GM12878 (cell line): Measurements from ENCODE around the gene ZNF366. TPM values are rescaled to one million over a fixed set of nuclear protein-coding genes. Genes with fewer than 3 reads are reported as not detected.

Experiments
- ATAC-seq: fragments of 200-7000 bp; cut with Tn5 transposase; 3 replicates; pipeline ENCODE4 v1.9.1; 2020; ENCODE audit warnings: mild to moderate bottlenecking, moderate library complexity
- BruUV-seq: library from RNA; stranded (reverse); fragments of 400-500 nt; replicated peaks from 2 replicates; lab custom pipeline; 2021; lab: Mats Ljungman, UMichigan
- CTCF ChIA-PET: fragments of 300-600 bp; sonication (Branson Sonifier 250); formaldehyde crosslinking; extraction: SDS; loops from one replicate; lab custom pipeline; 2021; ENCODE audit warnings: inconsistent platforms; lab: Yijun Ruan, JAX
- POLR2A ChIA-PET: fragments of 350-600 bp; formaldehyde crosslinking; extraction: SDS; loops from one replicate; lab custom pipeline; 2021; ENCODE audit warnings: inconsistent platforms; lab: Charles Lee
- RAD21 ChIA-PET: fragments of 300-600 bp; sonication (Branson Sonifier 250); formaldehyde crosslinking; loops from one replicate; lab custom pipeline; 2023; ENCODE audit warnings: antibody characterized with exemption; ENCODE audit not compliant: unreplicated experiment; lab: Charles Lee
- SMC1A ChIA-PET: fragments of 300-600 bp; sonication (Branson Sonifier 250); formaldehyde crosslinking; loops from one replicate; lab custom pipeline; 2023; ENCODE audit not compliant: unreplicated experiment, uncharacterized antibody; lab: Charles Lee
- DNase-seq: peaks from one replicate; pipeline ENCODE4 v3.0.0-alpha.2; 2011; ENCODE audit warnings: low read depth, low spot score
- FAIRE-seq: peaks from 3 replicates; lab custom pipeline; 2011; peaks lifted over from hg19 to GRCh38; lab: Jason Lieb, UNC
- H2AFZ ChIP-seq: 2 replicates; pipeline ENCODE4 v1.6.0; 2011; ENCODE audit warnings: low read depth, low read length, control low read depth; ENCODE audit not compliant: control insufficient read depth
- H3K27ac ChIP-seq: 2 replicates; pipeline ENCODE4 v1.5.1; 2011; ENCODE audit warnings: control low read depth; ENCODE audit not compliant: control insufficient read depth, insufficient read depth
- H3K27me3 ChIP-seq, 2 experiments: replicated peaks in 1 of 2; 2 replicates each; pipeline versions ENCODE4 v1.6.0 to v1.6.1; 2011; ENCODE audit warnings: low read length in 1 of 2; ENCODE audit not compliant: control insufficient read depth in 2 of 2, insufficient read depth in 2 of 2
- H3K36me3 ChIP-seq, 2 experiments: 2 replicates each; pipeline ENCODE4 v1.5.1; 2011; ENCODE audit warnings: low read length in 1 of 2; ENCODE audit not compliant: control insufficient read depth in 2 of 2, insufficient read depth in 2 of 2
- H3K4me1 ChIP-seq: 2 replicates; pipeline ENCODE4 v1.6.1; 2011; ENCODE audit warnings: mild to moderate bottlenecking, low read length, moderate library complexity, mixed read lengths; ENCODE audit not compliant: control insufficient read depth, insufficient read depth
- H3K4me2 ChIP-seq: 2 replicates; pipeline ENCODE4 v1.6.0; 2011; ENCODE audit warnings: control low read depth; ENCODE audit not compliant: control insufficient read depth, insufficient read depth
- H3K4me3 ChIP-seq: fragments of 200-600 bp; sonication (generic); 2 replicates; pipeline ENCODE4 v1.5.1; 2016
- H3K79me2 ChIP-seq: 2 replicates; pipeline ENCODE4 v1.6.0; 2011; ENCODE audit warnings: low read length; ENCODE audit not compliant: control insufficient read depth, insufficient read depth
- H3K9ac ChIP-seq: 2 replicates; pipeline ENCODE4 v1.8.0; 2011; ENCODE audit warnings: low read length, control low read depth, mixed read lengths; ENCODE audit not compliant: control insufficient read depth, insufficient read depth
- H3K9me3 ChIP-seq: replicated peaks from 3 replicates; pipeline ENCODE4 v1.5.1; 2011; ENCODE audit warnings: mild to moderate bottlenecking, low read length; ENCODE audit not compliant: control insufficient read depth, insufficient read depth
- H4K20me1 ChIP-seq: 2 replicates; pipeline ENCODE4 v1.6.0; 2011; ENCODE audit not compliant: control insufficient read depth, insufficient read depth
- BCL11A ChIP-seq: IDR thresholded peaks from 2 replicates; pipeline ENCODE4 v1.6.1; 2011; ENCODE audit warnings: low read depth, low read length
- CBFB ChIP-seq: IDR thresholded peaks from 2 replicates; pipeline ENCODE4 v1.6.1; 2016; ENCODE audit warnings: antibody characterized with exemption, low read depth
- CBX3 ChIP-seq: fragments of 200-600 bp; sonication (generic); IDR thresholded peaks from 2 replicates; pipeline ENCODE4 v1.6.1; 2016; ENCODE audit warnings: low read depth, borderline replicate concordance
- IKZF1 ChIP-seq: fragments of 450-650 bp; conservative IDR thresholded peaks from 2 replicates; pipeline ENCODE4 v1.6.1; 2017; ENCODE audit warnings: antibody characterized with exemption, mild to moderate bottlenecking
- POU2F2 ChIP-seq: IDR thresholded peaks from 3 replicates; pipeline ENCODE4 v1.6.1; 2011; ENCODE audit warnings: low read depth, mild to moderate bottlenecking, low read length, borderline replicate concordance
- SMAD5 ChIP-seq: IDR thresholded peaks from 2 replicates; pipeline ENCODE4 v1.6.1; 2016; ENCODE audit warnings: antibody characterized with exemption, low read depth
- TCF7 ChIP-seq: IDR thresholded peaks from 2 replicates; pipeline ENCODE4 v1.6.1; 2014; ENCODE audit warnings: antibody characterized with exemption, borderline replicate concordance
- ZBED1 ChIP-seq: IDR thresholded peaks from 2 replicates; pipeline ENCODE4 v1.6.1; 2016; ENCODE audit warnings: borderline replicate concordance
- ZNF207 ChIP-seq: fragments of 450-650 bp; IDR thresholded peaks from 2 replicates; pipeline ENCODE4 v1.6.1; 2014; ENCODE audit warnings: antibody characterized with exemption, mild to moderate bottlenecking, borderline replicate concordance
- WGBS: methylation state at CpG from one replicate; pipeline ENCODE4 v1.1.6; 2016; ENCODE audit warnings: low lambda C conversion rate; ENCODE audit not compliant: insufficient replicate concordance, insufficient coverage; ENCODE audit errors: missing lambda C conversion rate; 5-methylcytosine and 5-hydroxymethylcytosine counted together
- in situ Hi-C: fragments of 300-500 bp; cut with MboI; formaldehyde crosslinking; loops from 9 replicates; pipeline ENCODE4 v1.14.3; 2018; ENCODE audit warnings: mixed read lengths
- intact Hi-C: fragments of 100-400 bp; cut with micrococcal nuclease; formaldehyde crosslinking; loops from one replicate; pipeline ENCODE4 v1.14.2; 2022; ENCODE audit not compliant: unreplicated experiment
- polyA plus RNA-seq, 11 experiments: library from polyadenylated mRNA; depleted of rRNA in 4 of 11; unstranded in 6 of 11; stranded (reverse) in 5 of 11; fragments of >200 nt; fragmentation: Nextera tagmentation in 4 of 11; fragmentation: Illumina TruSeq in 1 of 11; extraction: Ambion mirVana in 4 of 11; extraction: Trizol in 1 of 11; gene quantifications; 1 replicate in 1 of 11; 2 replicates in 10 of 11; pipeline versions ENCODE4 v1.2.1 to v1.2.3, GENCODE V29; 2011 to 2016; ENCODE audit warnings: inconsistent platforms in 2 of 11, missing spikeins in 2 of 11, low read depth in 1 of 11
- total RNA-seq, 4 experiments: library from RNA; depleted of rRNA in 3 of 4; stranded (reverse); fragments of >200 nt in 3 of 4; fragmentation: Illumina TruSeq in 1 of 4; extraction: Trizol in 1 of 4; gene quantifications; 2 replicates each; pipeline versions ENCODE4 v1.2.1 to v1.2.3, GENCODE V29; 2013 to 2021
- TF ChIP-seq, protein P1 (sequence below): fragments of 450-650 bp; formaldehyde crosslinking; IDR thresholded peaks from 2 replicates; pipeline ENCODE4 v1.4.0; 2020; ENCODE audit warnings: mild to moderate bottlenecking, moderate library complexity
- TF ChIP-seq, protein P2 (sequence below): fragments of 450-650 bp; formaldehyde crosslinking; IDR thresholded peaks from 2 replicates; pipeline ENCODE4 v1.5.0; 2022; ENCODE audit warnings: mild to moderate bottlenecking, missing genetic modification characterization

The ZNF366 gene
- total and polyA plus RNA-seq, 10 of the 15 experiments (the other 5 are each of a cell fraction or from before 2014, with no cell fraction given): 0.01 to 0.18 (median 0.04) TPM; not detected in 6

DNA sequence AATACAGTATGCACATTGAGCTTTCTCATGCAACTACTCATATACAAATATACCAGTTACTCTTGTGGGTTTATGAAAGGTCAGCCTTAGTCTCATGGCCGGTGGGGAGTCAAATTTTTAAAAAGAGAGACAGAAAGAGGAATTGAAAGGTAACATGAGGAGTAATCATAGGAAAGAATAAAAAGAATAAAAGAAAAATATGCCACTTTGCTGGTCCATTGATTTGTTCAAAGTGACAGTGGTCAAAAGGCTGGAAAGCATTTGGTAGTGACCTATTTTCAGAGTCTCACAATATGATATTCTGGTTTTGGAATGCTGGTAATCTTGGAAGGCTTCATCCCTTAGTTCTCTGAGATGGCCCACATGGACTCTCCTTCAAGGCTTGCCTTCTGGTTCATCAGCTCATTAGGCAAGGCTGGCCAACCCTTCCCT is 67.0 kb downstream of the ZNF366 start (continued):
- TF ChIP-seq, protein P1, sequence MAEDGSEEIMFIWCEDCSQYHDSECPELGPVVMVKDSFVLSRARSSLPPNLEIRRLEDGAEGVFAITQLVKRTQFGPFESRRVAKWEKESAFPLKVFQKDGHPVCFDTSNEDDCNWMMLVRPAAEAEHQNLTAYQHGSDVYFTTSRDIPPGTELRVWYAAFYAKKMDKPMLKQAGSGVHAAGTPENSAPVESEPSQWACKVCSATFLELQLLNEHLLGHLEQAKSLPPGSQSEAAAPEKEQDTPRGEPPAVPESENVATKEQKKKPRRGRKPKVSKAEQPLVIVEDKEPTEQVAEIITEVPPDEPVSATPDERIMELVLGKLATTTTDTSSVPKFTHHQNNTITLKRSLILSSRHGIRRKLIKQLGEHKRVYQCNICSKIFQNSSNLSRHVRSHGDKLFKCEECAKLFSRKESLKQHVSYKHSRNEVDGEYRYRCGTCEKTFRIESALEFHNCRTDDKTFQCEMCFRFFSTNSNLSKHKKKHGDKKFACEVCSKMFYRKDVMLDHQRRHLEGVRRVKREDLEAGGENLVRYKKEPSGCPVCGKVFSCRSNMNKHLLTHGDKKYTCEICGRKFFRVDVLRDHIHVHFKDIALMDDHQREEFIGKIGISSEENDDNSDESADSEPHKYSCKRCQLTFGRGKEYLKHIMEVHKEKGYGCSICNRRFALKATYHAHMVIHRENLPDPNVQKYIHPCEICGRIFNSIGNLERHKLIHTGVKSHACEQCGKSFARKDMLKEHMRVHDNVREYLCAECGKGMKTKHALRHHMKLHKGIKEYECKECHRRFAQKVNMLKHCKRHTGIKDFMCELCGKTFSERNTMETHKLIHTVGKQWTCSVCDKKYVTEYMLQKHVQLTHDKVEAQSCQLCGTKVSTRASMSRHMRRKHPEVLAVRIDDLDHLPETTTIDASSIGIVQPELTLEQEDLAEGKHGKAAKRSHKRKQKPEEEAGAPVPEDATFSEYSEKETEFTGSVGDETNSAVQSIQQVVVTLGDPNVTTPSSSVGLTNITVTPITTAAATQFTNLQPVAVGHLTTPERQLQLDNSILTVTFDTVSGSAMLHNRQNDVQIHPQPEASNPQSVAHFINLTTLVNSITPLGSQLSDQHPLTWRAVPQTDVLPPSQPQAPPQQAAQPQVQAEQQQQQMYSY (CRISPR knock-in tag): no peak
- TF ChIP-seq IKZF1: peak; percentile 77
- TF ChIP-seq, all 136 proteins: peak for 22

DNA sequence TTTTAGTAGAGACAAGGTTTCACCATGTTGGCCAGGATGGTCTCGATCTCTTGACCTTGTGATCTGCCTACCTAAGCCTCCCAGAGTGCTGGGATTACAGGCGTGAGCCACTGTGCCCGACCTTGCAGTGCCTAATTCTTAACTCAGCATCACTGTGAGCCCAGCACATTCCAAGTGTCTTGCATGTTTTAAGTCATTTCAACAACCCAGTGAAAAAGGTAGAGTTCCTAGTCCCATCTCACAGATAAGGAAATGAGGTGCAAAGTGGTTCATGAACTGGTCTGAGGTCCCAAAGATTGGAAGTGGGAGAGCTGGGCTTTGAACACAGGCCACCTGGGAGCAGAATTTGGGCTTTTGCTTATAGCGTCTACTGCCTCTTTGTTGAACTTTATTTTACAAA is 68.0 kb downstream of the ZNF366 start:
- ATAC-seq: no peak
- TF ChIP-seq CBX3: no peak
- no peak for TF ChIP-seq POU2F2
- TF ChIP-seq, protein P2, sequence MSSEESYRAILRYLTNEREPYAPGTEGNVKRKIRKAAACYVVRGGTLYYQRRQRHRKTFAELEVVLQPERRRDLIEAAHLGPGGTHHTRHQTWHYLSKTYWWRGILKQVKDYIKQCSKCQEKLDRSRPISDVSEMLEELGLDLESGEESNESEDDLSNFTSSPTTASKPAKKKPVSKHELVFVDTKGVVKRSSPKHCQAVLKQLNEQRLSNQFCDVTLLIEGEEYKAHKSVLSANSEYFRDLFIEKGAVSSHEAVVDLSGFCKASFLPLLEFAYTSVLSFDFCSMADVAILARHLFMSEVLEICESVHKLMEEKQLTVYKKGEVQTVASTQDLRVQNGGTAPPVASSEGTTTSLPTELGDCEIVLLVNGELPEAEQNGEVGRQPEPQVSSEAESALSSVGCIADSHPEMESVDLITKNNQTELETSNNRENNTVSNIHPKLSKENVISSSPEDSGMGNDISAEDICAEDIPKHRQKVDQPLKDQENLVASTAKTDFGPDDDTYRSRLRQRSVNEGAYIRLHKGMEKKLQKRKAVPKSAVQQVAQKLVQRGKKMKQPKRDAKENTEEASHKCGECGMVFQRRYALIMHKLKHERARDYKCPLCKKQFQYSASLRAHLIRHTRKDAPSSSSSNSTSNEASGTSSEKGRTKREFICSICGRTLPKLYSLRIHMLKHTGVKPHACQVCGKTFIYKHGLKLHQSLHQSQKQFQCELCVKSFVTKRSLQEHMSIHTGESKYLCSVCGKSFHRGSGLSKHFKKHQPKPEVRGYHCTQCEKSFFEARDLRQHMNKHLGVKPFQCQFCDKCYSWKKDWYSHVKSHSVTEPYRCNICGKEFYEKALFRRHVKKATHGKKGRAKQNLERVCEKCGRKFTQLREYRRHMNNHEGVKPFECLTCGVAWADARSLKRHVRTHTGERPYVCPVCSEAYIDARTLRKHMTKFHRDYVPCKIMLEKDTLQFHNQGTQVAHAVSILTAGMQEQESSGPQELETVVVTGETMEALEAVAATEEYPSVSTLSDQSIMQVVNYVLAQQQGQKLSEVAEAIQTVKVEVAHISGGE (CRISPR knock-in tag): no peak
- no peak for TF ChIP-seq ZBED1
- TF ChIP-seq CBFB: no peak
- TF ChIP-seq SMAD5: no peak
- TF ChIP-seq ZNF207: no peak
- no peak for TF ChIP-seq TCF7
- TF ChIP-seq BCL11A: no peak
- TF ChIP-seq, all 136 proteins: peak for 0
- Histone ChIP-seq H3K79me2 (no peaks in the 10 kb centered on the region), H3K27ac (peak overlapping the region; percentile 21; the same call in 1 of the 2 replicates), H3K36me3 (no peaks in the 10 kb centered on the region), H3K27me3 (no peaks in the 10 kb centered on the region), H3K4me1 (peaks cover 41% of the 10 kb centered on the region), H3K9me3 (no peaks in the 10 kb centered on the region), H3K4me2 (peak overlapping the region; percentile 57; the same call in 1 of the 2 replicates), H2AFZ (no peak overlapping the region), H3K9ac (no peak overlapping the region), H3K4me3 (no peak overlapping the region), H4K20me1 (no peaks in the 10 kb centered on the region)
- POLR2A ChIA-PET: interaction anchor here (0.6 to 4.6 kb wide), 6 partner anchors 9 to 826 kb away, joined by 3 to 34 read pairs (median 3); no protein-coding TSS in a partner anchor
- SMC1A ChIA-PET: interaction anchor here (0.7 to 8.6 kb wide), 14 partner anchors 9 to 84 kb away, joined by 3 to 70 read pairs (median 5); no protein-coding TSS in a partner anchor
- CTCF ChIA-PET: interaction anchor here (1.1 to 2.5 kb wide), 6 partner anchors 13 to 52 kb away, joined by 3 to 11 read pairs (median 4); no protein-coding TSS in a partner anchor
- intact Hi-C loops (loop anchor here (5.0 kb wide), 1 partner anchor 33 kb away; no protein-coding TSS in a partner anchor), in situ Hi-C loops (no loop called here)
- RAD21 ChIA-PET: interaction anchor here (0.6 to 4.0 kb wide), 9 partner anchors 10 to 123 kb away, joined by 3 to 24 read pairs (median 5); no protein-coding TSS in a partner anchor
- FAIRE-seq (no peak), DNase-seq (no peak)
- BruUV-seq: no TSS peak
- WGBS: 61% methylated on average over 4 of the region's 4 CpGs
